Measurements from ENCODE around the gene ISM2.

GRCh38 chr14:77524536-77524935 is 25.9 kb upstream of the ISM2 start:
- no peak for TF ChIP-seq CTCF (IDR thresholded peaks at IDR 0.05; ENCODE audit: insufficient read depth, low read length)
- TF ChIP-seq GABPA (IDR thresholded peaks at IDR 0.05; ENCODE audit: low read depth): no peak
- no peak for TF ChIP-seq REST (IDR thresholded peaks at IDR 0.05; ENCODE audit: insufficient replicate concordance, low read depth)
- no peak for TF ChIP-seq POLR2AphosphoS5 (IDR thresholded peaks at IDR 0.05; ENCODE audit: low read depth)
- TF ChIP-seq SPI1 (IDR thresholded peaks at IDR 0.05; ENCODE audit: borderline replicate concordance, low read depth): no peak

All from HL-60 (cell line).